Sigmoid colon (tissue), 4 donors: ENCODE data around the gene NOS1AP.

Experiments used
- POLR2A ChIP-seq, 2 donors: fragments of 450-650 bp; IDR thresholded peaks; one replicate each; pipeline ENCODE4 v1.6.1; 2016; ENCODE audit warnings: antibody characterized with exemption in 2 of 2, mild to moderate bottlenecking in 2 of 2, moderate library complexity in 2 of 2
- POLR2AphosphoS5 ChIP-seq, 4 donors: sonication (generic); formaldehyde crosslinking; IDR thresholded peaks; one replicate each; pipeline ENCODE4 v1.6.1; 2017; ENCODE audit warnings: antibody characterized with exemption in 4 of 4
- TF ChIP-seq, protein P1 (sequence below), 4 experiments: fragments of 450-650 bp in 3 of 4; fragments of 200-600 bp in 1 of 4; IDR thresholded peaks; one replicate each; pipeline ENCODE4 v1.5.1; 2016 to 2019; ENCODE audit warnings: antibody characterized with exemption in 4 of 4, mild to moderate bottlenecking in 3 of 4, moderate library complexity in 2 of 4

DNA sequence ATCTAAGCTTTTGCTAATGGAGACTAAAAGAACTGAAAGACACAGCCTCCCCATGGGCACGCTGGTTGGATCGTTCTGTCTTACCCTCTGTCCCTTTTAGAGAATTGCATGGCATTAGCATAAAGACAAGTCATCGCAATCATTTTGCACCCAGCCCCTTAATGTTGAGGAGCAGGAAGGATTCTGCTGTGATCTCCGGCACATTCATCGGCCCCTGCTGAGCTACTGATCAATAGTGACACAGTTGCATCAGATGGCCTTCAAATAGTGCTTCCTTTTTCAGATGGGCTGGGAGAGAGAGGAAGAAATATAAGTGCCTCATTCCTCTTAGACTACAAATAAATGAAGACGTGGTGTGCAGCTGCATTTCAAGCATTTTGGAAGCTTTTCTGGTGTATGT, 75.4 kb downstream of the NOS1AP start:
- TF ChIP-seq, protein P1, sequence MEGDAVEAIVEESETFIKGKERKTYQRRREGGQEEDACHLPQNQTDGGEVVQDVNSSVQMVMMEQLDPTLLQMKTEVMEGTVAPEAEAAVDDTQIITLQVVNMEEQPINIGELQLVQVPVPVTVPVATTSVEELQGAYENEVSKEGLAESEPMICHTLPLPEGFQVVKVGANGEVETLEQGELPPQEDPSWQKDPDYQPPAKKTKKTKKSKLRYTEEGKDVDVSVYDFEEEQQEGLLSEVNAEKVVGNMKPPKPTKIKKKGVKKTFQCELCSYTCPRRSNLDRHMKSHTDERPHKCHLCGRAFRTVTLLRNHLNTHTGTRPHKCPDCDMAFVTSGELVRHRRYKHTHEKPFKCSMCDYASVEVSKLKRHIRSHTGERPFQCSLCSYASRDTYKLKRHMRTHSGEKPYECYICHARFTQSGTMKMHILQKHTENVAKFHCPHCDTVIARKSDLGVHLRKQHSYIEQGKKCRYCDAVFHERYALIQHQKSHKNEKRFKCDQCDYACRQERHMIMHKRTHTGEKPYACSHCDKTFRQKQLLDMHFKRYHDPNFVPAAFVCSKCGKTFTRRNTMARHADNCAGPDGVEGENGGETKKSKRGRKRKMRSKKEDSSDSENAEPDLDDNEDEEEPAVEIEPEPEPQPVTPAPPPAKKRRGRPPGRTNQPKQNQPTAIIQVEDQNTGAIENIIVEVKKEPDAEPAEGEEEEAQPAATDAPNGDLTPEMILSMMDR (IDR thresholded peaks at IDR 0.05): no peak
- TF ChIP-seq POLR2AphosphoS5 (IDR thresholded peaks at IDR 0.05): no peak
- TF ChIP-seq POLR2A (IDR thresholded peaks at IDR 0.05): no peak
